ENCODE results near the gene KCNQ2. TPM values are rescaled to one million over a fixed set of nuclear protein-coding genes. Genes with fewer than 3 reads are reported as not detected.

The KCNQ2 gene
- total and polyA plus RNA-seq, 4 donors = not detected

- Histone ChIP-seq H3K27me3 (ENCODE audit: control insufficient read depth in 4 of 4, insufficient read depth in 4 of 4, low read length in 3 of 4) (no peaks in the 10 kb centered on the region), H3K4me1 (ENCODE audit: control insufficient read depth in 4 of 4, insufficient read depth in 4 of 4, low read length in 3 of 4) (no peaks in the 10 kb centered on the region)
- no peak for DNase-seq (ENCODE audit: low spot score)
Observed at GRCh38 chr20:63411151-63411897, 61.1 kb downstream of the KCNQ2 start.

More at GRCh38 chr20:63411151-63411897, 61.1 kb downstream of the KCNQ2 start:
- TF ChIP-seq FOXA2 (IDR thresholded peaks at IDR 0.05) = no peak
- TF ChIP-seq JUND (IDR thresholded peaks at IDR 0.05) = no peak
- no peak for TF ChIP-seq YY1 (IDR thresholded peaks at IDR 0.05)
- TF ChIP-seq TAF1 (conservative IDR thresholded peaks at IDR 0.05) = no peak
- TF ChIP-seq, protein P1, sequence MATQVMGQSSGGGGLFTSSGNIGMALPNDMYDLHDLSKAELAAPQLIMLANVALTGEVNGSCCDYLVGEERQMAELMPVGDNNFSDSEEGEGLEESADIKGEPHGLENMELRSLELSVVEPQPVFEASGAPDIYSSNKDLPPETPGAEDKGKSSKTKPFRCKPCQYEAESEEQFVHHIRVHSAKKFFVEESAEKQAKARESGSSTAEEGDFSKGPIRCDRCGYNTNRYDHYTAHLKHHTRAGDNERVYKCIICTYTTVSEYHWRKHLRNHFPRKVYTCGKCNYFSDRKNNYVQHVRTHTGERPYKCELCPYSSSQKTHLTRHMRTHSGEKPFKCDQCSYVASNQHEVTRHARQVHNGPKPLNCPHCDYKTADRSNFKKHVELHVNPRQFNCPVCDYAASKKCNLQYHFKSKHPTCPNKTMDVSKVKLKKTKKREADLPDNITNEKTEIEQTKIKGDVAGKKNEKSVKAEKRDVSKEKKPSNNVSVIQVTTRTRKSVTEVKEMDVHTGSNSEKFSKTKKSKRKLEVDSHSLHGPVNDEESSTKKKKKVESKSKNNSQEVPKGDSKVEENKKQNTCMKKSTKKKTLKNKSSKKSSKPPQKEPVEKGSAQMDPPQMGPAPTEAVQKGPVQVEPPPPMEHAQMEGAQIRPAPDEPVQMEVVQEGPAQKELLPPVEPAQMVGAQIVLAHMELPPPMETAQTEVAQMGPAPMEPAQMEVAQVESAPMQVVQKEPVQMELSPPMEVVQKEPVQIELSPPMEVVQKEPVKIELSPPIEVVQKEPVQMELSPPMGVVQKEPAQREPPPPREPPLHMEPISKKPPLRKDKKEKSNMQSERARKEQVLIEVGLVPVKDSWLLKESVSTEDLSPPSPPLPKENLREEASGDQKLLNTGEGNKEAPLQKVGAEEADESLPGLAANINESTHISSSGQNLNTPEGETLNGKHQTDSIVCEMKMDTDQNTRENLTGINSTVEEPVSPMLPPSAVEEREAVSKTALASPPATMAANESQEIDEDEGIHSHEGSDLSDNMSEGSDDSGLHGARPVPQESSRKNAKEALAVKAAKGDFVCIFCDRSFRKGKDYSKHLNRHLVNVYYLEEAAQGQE (IDR thresholded peaks at IDR 0.05) = no peak
- TF ChIP-seq RXRA (IDR thresholded peaks at IDR 0.05) = no peak
- TF ChIP-seq, protein P2, sequence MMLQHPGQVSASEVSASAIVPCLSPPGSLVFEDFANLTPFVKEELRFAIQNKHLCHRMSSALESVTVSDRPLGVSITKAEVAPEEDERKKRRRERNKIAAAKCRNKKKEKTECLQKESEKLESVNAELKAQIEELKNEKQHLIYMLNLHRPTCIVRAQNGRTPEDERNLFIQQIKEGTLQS (IDR thresholded peaks at IDR 0.05) = no peak
- TF ChIP-seq EGR1 (IDR thresholded peaks at IDR 0.05; ENCODE audit: low read depth in 2 of 2) = no peak
- no peak for TF ChIP-seq FOXA1 (IDR thresholded peaks at IDR 0.05)
- no peak for TF ChIP-seq SP1 (IDR thresholded peaks at IDR 0.05)
- no peak for TF ChIP-seq GABPA (IDR thresholded peaks at IDR 0.05 in 1 of 2, conservative IDR thresholded peaks at IDR 0.05 in 1 of 2)
- no peak for TF ChIP-seq ZBTB33 (IDR thresholded peaks at IDR 0.05)
- TF ChIP-seq, protein P3, sequence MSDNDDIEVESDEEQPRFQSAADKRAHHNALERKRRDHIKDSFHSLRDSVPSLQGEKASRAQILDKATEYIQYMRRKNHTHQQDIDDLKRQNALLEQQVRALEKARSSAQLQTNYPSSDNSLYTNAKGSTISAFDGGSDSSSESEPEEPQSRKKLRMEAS (IDR thresholded peaks at IDR 0.05) = no peak
- no peak for TF ChIP-seq NR2F2 (IDR thresholded peaks at IDR 0.05)
- no peak for TF ChIP-seq RAD21 (IDR thresholded peaks at IDR 0.05)
- TF ChIP-seq, protein P4, sequence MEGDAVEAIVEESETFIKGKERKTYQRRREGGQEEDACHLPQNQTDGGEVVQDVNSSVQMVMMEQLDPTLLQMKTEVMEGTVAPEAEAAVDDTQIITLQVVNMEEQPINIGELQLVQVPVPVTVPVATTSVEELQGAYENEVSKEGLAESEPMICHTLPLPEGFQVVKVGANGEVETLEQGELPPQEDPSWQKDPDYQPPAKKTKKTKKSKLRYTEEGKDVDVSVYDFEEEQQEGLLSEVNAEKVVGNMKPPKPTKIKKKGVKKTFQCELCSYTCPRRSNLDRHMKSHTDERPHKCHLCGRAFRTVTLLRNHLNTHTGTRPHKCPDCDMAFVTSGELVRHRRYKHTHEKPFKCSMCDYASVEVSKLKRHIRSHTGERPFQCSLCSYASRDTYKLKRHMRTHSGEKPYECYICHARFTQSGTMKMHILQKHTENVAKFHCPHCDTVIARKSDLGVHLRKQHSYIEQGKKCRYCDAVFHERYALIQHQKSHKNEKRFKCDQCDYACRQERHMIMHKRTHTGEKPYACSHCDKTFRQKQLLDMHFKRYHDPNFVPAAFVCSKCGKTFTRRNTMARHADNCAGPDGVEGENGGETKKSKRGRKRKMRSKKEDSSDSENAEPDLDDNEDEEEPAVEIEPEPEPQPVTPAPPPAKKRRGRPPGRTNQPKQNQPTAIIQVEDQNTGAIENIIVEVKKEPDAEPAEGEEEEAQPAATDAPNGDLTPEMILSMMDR (IDR thresholded peaks at IDR 0.05; ENCODE audit: low read depth, low read length, missing input control) = no peak
- TF ChIP-seq HNF4G (IDR thresholded peaks at IDR 0.05) = no peak
- TF ChIP-seq HNF4A (conservative IDR thresholded peaks at IDR 0.05) = no peak
- no peaks in the 10 kb centered on the region for H3K36me3 ChIP-seq (ENCODE audit: control insufficient read depth in 4 of 4, insufficient read depth in 3 of 4, low read depth in 1 of 4, low read length in 3 of 4)
- no peak overlapping the region for H3K27ac ChIP-seq (ENCODE audit: low read depth in 1 of 2, low read length in 2 of 2)
- WGBS = 75% methylated on average over 27 of the region's 27 CpGs
- H3K9me3 ChIP-seq (ENCODE audit: control insufficient read depth in 4 of 4, low read length in 3 of 4) = no peaks in the 10 kb centered on the region
- no peak overlapping the region for H3K4me3 ChIP-seq (ENCODE audit: low read depth in 1 of 3, low read length in 3 of 3)
- H3K9ac ChIP-seq (ENCODE audit: low read depth in 1 of 2, low read length in 2 of 2) = no peak overlapping the region
